WTC11 (cell line): ENCODE data around the gene STRADB. TPM values are rescaled to one million over a fixed set of nuclear protein-coding genes. Genes with fewer than 3 reads are reported as not detected.

ENCODE experiments used
- ATAC-seq: fragments of 200-7000 bp; cut with Tn5 transposase; 2 replicates; pipeline ENCODE4 v1.10.0; 2021; ENCODE audit warnings: mild to moderate bottlenecking, moderate library complexity
- CTCF ChIA-PET: fragments of 300-600 bp; sonication (Branson Sonifier 250); formaldehyde crosslinking; loops from one replicate; lab custom pipeline; 2021; ENCODE audit warnings: antibody characterized with exemption; lab: Charles Lee
- POLR2A ChIA-PET: fragments of 350-600 bp; sonication (Branson Sonifier 250); formaldehyde crosslinking; loops from one replicate; lab custom pipeline; 2021; ENCODE audit warnings: antibody characterized with exemption; lab: Charles Lee
- DNase-seq: peaks from one replicate; pipeline ENCODE4 v3.0.0; 2021; ENCODE audit warnings: low spot score
- H3K27ac Mint-ChIP-seq: 2 replicates; pipeline ENCODE4 v1.8.0; 2021; ENCODE audit warnings: mixed read lengths
- H3K27me3 Mint-ChIP-seq: 2 replicates; pipeline ENCODE4 v1.8.0; 2021; ENCODE audit warnings: low read depth, mild to moderate bottlenecking, moderate library complexity, mixed read lengths
- H3K36me3 Mint-ChIP-seq: 2 replicates; pipeline ENCODE4 v1.8.0; 2021; ENCODE audit warnings: mixed read lengths
- H3K4me1 Mint-ChIP-seq: 2 replicates; pipeline ENCODE4 v1.8.0; 2022; ENCODE audit warnings: mixed read lengths
- H3K4me3 Mint-ChIP-seq: 2 replicates; pipeline ENCODE4 v1.8.0; 2021; ENCODE audit warnings: mild to moderate bottlenecking, moderate library complexity, mixed read lengths
- H3K9me3 Mint-ChIP-seq: 2 replicates; pipeline ENCODE4 v1.8.0; 2021; ENCODE audit warnings: mixed read lengths
- ATF2 ChIP-seq: sonication (generic); formaldehyde crosslinking; IDR thresholded peaks from 2 replicates; pipeline ENCODE4 v1.8.1; 2022; ENCODE audit warnings: low read depth, missing genetic modification reagents, borderline replicate concordance
- CREB1 ChIP-seq: sonication (generic); formaldehyde crosslinking; IDR thresholded peaks from 2 replicates; pipeline ENCODE4 v1.8.0; 2023; ENCODE audit warnings: mild to moderate bottlenecking, missing genetic modification reagents
- FOXP4 ChIP-seq: sonication (generic); formaldehyde crosslinking; IDR thresholded peaks from 2 replicates; pipeline ENCODE4 v1.8.0; 2022; ENCODE audit warnings: mild to moderate bottlenecking, missing genetic modification reagents
- KAT7 ChIP-seq: sonication (generic); formaldehyde crosslinking; IDR thresholded peaks from 2 replicates; pipeline ENCODE4 v1.8.1; 2023; ENCODE audit warnings: missing genetic modification reagents, mild to moderate bottlenecking, borderline replicate concordance
- MXD4 ChIP-seq: fragments of 250-450 bp; sonication (Bioruptor Pico); IDR thresholded peaks from 2 replicates; pipeline ENCODE4 v1.8.0; 2021; ENCODE audit warnings: mild to moderate bottlenecking, moderate library complexity, borderline replicate concordance
- TCF7 ChIP-seq: sonication (generic); formaldehyde crosslinking; IDR thresholded peaks from 2 replicates; pipeline ENCODE4 v1.8.0; 2022; ENCODE audit warnings: mild to moderate bottlenecking, low read depth, missing genetic modification reagents, moderate library complexity
- ZMAT4 ChIP-seq: fragments of 250-450 bp; sonication (Bioruptor Pico); IDR thresholded peaks from 2 replicates; pipeline ENCODE4 v1.9.0; 2021; ENCODE audit warnings: mild to moderate bottlenecking
- ZNF281 ChIP-seq: sonication (generic); formaldehyde crosslinking; IDR thresholded peaks from 2 replicates; pipeline ENCODE4 v1.8.0; 2023; ENCODE audit warnings: mild to moderate bottlenecking, missing genetic modification reagents
- ZNF317 ChIP-seq: sonication (generic); formaldehyde crosslinking; IDR thresholded peaks from 2 replicates; pipeline ENCODE4 v1.8.1; 2023; ENCODE audit warnings: low read depth, mild to moderate bottlenecking, moderate library complexity, missing genetic modification reagents, borderline replicate concordance
- ZNF416 ChIP-seq: fragments of 250-450 bp; sonication (Bioruptor Pico); IDR thresholded peaks from 2 replicates; pipeline ENCODE4 v1.9.0; 2021; ENCODE audit warnings: mild to moderate bottlenecking, inconsistent platforms
- ZNF532 ChIP-seq: fragments of 250-450 bp; sonication (Bioruptor Pico); IDR thresholded peaks from 2 replicates; pipeline ENCODE4 v1.9.0; 2021; ENCODE audit warnings: mild to moderate bottlenecking, borderline replicate concordance
- total RNA-seq: library from RNA; stranded (reverse); gene quantifications from 3 replicates; pipeline ENCODE4 v1.2.3, GENCODE V29; 2021

Gene STRADB
- total RNA-seq, 1 experiment from 2014 or later = 36.7 TPM

GRCh38 chr2:201447086-201447485 lies 4.5 kb upstream of the STRADB start:
- H3K27ac Mint-ChIP-seq = no peak overlapping the region
- CTCF ChIA-PET = no interaction called here
- no peaks in the 10 kb centered on the region for H3K9me3 Mint-ChIP-seq
- no peak for TF ChIP-seq FOXP4 (CRISPR knock-in tag)
- TF ChIP-seq ATF2 (CRISPR knock-in tag) = no peak
- TF ChIP-seq ZNF532 = no peak
- TF ChIP-seq ZMAT4 (CRISPR knock-in tag) = no peak
- TF ChIP-seq ZNF416 (CRISPR knock-in tag) = no peak
- no peak for TF ChIP-seq TCF7 (CRISPR knock-in tag)
- TF ChIP-seq KAT7 = no peak
- TF ChIP-seq ZNF317 (CRISPR knock-in tag) = no peak
- no peak for TF ChIP-seq MXD4
- TF ChIP-seq, all 79 proteins: peak for 0
- POLR2A ChIA-PET = no interaction called here
- Mint-ChIP-seq H3K36me3 (no peaks in the 10 kb centered on the region), H3K4me3 (no peak overlapping the region), H3K4me1 (peaks cover 6% of the 10 kb centered on the region), H3K27me3 (no peaks in the 10 kb centered on the region)
- no peak for DNase-seq
- no peak for ATAC-seq

- Mint-ChIP-seq H3K4me1 (peaks cover 12% of the 10 kb centered on the region), H3K4me3 (no peak overlapping the region)
Measured at GRCh38 chr2:201448061-201448460, 3.5 kb upstream of the STRADB start.

More at GRCh38 chr2:201448061-201448460, 3.5 kb upstream of the STRADB start:
- TF ChIP-seq CREB1 (CRISPR knock-in tag) (no peak), ZNF281 (CRISPR knock-in tag) (no peak)
- ATAC-seq (no peak), DNase-seq (no peak)
- ChIA-PET POLR2A (no interaction called here), CTCF (no interaction called here)
- Mint-ChIP-seq H3K27me3 (no peaks in the 10 kb centered on the region), H3K36me3 (no peaks in the 10 kb centered on the region), H3K27ac (no peak overlapping the region), H3K9me3 (no peaks in the 10 kb centered on the region)
